GM19397 (cell line): ENCODE data around the gene TMEM266.

Source experiments
- ATAC-seq: cut with Tn5 transposase; IDR thresholded peaks from one replicate; pipeline ENCODE4 v1.9.1; 2021; ENCODE audit warnings: mild to moderate bottlenecking, moderate library complexity; ENCODE audit not compliant: unreplicated experiment

TMEM266 gene

GRCh38 chr15:76127169-76127568 lies 67.4 kb downstream of the TMEM266 start:
- no peak for ATAC-seq

- no peak for ATAC-seq
Observed at GRCh38 chr15:76127880-76128279, 68.1 kb downstream of the TMEM266 start.

GRCh38 chr15:76134537-76134936 lies 74.8 kb downstream of the TMEM266 start:
- no peak for ATAC-seq

GRCh38 chr15:76135516-76135915 lies 75.7 kb downstream of the TMEM266 start:
- no peak for ATAC-seq

- ATAC-seq = no peak
Observed at GRCh38 chr15:76138436-76138835, 78.7 kb downstream of the TMEM266 start.

GRCh38 chr15:76139368-76140073 lies 79.7 kb downstream of the TMEM266 start:
- ATAC-seq = peak; percentile 55

GRCh38 chr15:76140074-76140464 lies 80.3 kb downstream of the TMEM266 start:
- no peak for ATAC-seq

GRCh38 chr15:76146812-76147211 lies 87.0 kb downstream of the TMEM266 start:
- ATAC-seq = no peak

- ATAC-seq = no peak
Observed at GRCh38 chr15:76147906-76148570, 88.3 kb downstream of the TMEM266 start.

- ATAC-seq = no peak
Observed at GRCh38 chr15:76149291-76149915, 89.6 kb downstream of the TMEM266 start.

- ATAC-seq = peak; percentile 21
Observed at GRCh38 chr15:76150513-76150912, 90.7 kb downstream of the TMEM266 start.

GRCh38 chr15:76150971-76151598 lies 91.3 kb downstream of the TMEM266 start:
- peak; percentile 81 for ATAC-seq

GRCh38 chr15:76151599-76151974 lies 91.8 kb downstream of the TMEM266 start:
- ATAC-seq = no peak

- ATAC-seq = no peak
Observed at GRCh38 chr15:76152197-76152596, 92.4 kb downstream of the TMEM266 start.

- no peak for ATAC-seq
Observed at GRCh38 chr15:76153241-76154197, 93.7 kb downstream of the TMEM266 start.

- ATAC-seq = no peak
Observed at GRCh38 chr15:76155731-76156130, 95.9 kb downstream of the TMEM266 start.

GRCh38 chr15:76158226-76158625 lies 98.4 kb downstream of the TMEM266 start:
- no peak for ATAC-seq

GRCh38 chr15:76158815-76159214 lies 99.0 kb downstream of the TMEM266 start:
- no peak for ATAC-seq

- no peak for ATAC-seq
Observed at GRCh38 chr15:76159282-76159681, 99.5 kb downstream of the TMEM266 start.

- ATAC-seq = no peak
Observed at GRCh38 chr15:76160426-76161152, 100.8 kb downstream of the TMEM266 start.
